Measurements from ENCODE around the gene U2SURP. TPM values are rescaled to one million over a fixed set of nuclear protein-coding genes. Genes with fewer than 3 reads are reported as not detected.
A peak's percentile ranks its signal among the peaks of the same experiment; 100 is the strongest.

The U2SURP gene
- total and polyA plus RNA-seq, 2 donors (not counting 3 experiments of a cell fraction or from before 2014, with no cell fraction given), result 12.6 to 92.4 TPM

- Histone ChIP-seq H3K79me2 (ENCODE audit: control insufficient read depth, insufficient read depth, low read length) (peaks cover 5% of the 10 kb centered on the region), H3K27me3 (ENCODE audit: control insufficient read depth in 2 of 2, insufficient read depth in 2 of 2, low read length in 2 of 2) (no peaks in the 10 kb centered on the region), H3K4me3 (replicated peaks in 1 of 3; ENCODE audit: insufficient read depth in 1 of 3, low read depth in 1 of 3, low read length in 3 of 3) (no peak overlapping the region), H3K4me2 (ENCODE audit: insufficient read depth, low read length) (no peak overlapping the region), H3K9me1 (replicated peaks; ENCODE audit: control insufficient read depth, extremely low read depth, insufficient read depth, low read length) (no peaks in the 10 kb centered on the region), H3K9me3 (replicated peaks; ENCODE audit: control insufficient read depth, insufficient read depth, low read length) (no peaks in the 10 kb centered on the region), H3K27ac (ENCODE audit: insufficient read depth, low read depth, low read length) (no peak overlapping the region), H3K4me1 (ENCODE audit: control insufficient read depth, extremely low read depth, insufficient read depth, low read length) (no peaks in the 10 kb centered on the region), H4K20me1 (replicated peaks; ENCODE audit: control insufficient read depth, extremely low read depth, insufficient read depth, low read length) (no peaks in the 10 kb centered on the region), H3K36me3 (ENCODE audit: control insufficient read depth in 2 of 2, extremely low read depth in 1 of 2, insufficient read depth in 2 of 2, low read length in 2 of 2) (peaks cover 5 to 28% of the 10 kb centered on the region in 2 experiments), H3K9ac (replicated peaks; ENCODE audit: extremely low read depth, insufficient read depth, low read length) (no peak overlapping the region), H2AFZ (ENCODE audit: low read depth, low read length) (no peak overlapping the region)
- intact Hi-C loops (cut with micrococcal nuclease) (loop anchor here (1.0 kb wide), 1 partner anchor 723 kb away; no protein-coding TSS in a partner anchor), dilution Hi-C loops (cut with MboI; ENCODE audit: extremely low pct_ligation_motif_present, low sequenced_read_pairs) (no loop called here)
- no peak for FAIRE-seq
- no TSS peak for BruUV-seq (replicated peaks)
- POLR2A ChIA-PET, result no interaction called here
- CTCF ChIA-PET, result interaction anchor here (0.6 to 2.1 kb wide), 16 partner anchors 9 to 639 kb away, joined by 3 to 29 read pairs (median 6); partner anchors contain the start of gene U2SURP
- peak; percentile 26 to 32 for TF ChIP-seq CTCF (IDR thresholded peaks at IDR 0.05; ENCODE audit: extremely low read depth in 1 of 2, insufficient read depth in 1 of 2, low read depth in 1 of 2, low read length in 2 of 2)
- TF ChIP-seq EZH2 (IDR thresholded peaks at IDR 0.05; ENCODE audit: borderline replicate concordance, low read depth, low read length, severe bottlenecking), result no peak
- DNase-seq (ENCODE audit: low read depth, low spot score), result peak; percentile 37
Observed at GRCh38 chr3:143040261-143040879, 39.0 kb downstream of the U2SURP start.

GRCh38 chr3:143041903-143042302 lies 40.5 kb downstream of the U2SURP start:
- Histone ChIP-seq H3K9me1 (replicated peaks; ENCODE audit: control insufficient read depth, extremely low read depth, insufficient read depth, low read length) (no peaks in the 10 kb centered on the region), H3K9me3 (replicated peaks; ENCODE audit: control insufficient read depth, insufficient read depth, low read length) (no peaks in the 10 kb centered on the region), H4K20me1 (replicated peaks; ENCODE audit: control insufficient read depth, extremely low read depth, insufficient read depth, low read length) (no peaks in the 10 kb centered on the region), H3K27ac (ENCODE audit: insufficient read depth, low read depth, low read length) (no peak overlapping the region), H3K4me2 (ENCODE audit: insufficient read depth, low read length) (no peak overlapping the region), H3K36me3 (ENCODE audit: control insufficient read depth in 2 of 2, extremely low read depth in 1 of 2, insufficient read depth in 2 of 2, low read length in 2 of 2) (peaks cover 5 to 26% of the 10 kb centered on the region in 2 experiments), H3K27me3 (ENCODE audit: control insufficient read depth in 2 of 2, insufficient read depth in 2 of 2, low read length in 2 of 2) (no peaks in the 10 kb centered on the region), H3K79me2 (ENCODE audit: control insufficient read depth, insufficient read depth, low read length) (peaks cover 5% of the 10 kb centered on the region), H3K4me3 (replicated peaks in 1 of 3; ENCODE audit: insufficient read depth in 1 of 3, low read depth in 1 of 3, low read length in 3 of 3) (no peak overlapping the region), H2AFZ (ENCODE audit: low read depth, low read length) (no peak overlapping the region), H3K9ac (replicated peaks; ENCODE audit: extremely low read depth, insufficient read depth, low read length) (no peak overlapping the region), H3K4me1 (ENCODE audit: control insufficient read depth, extremely low read depth, insufficient read depth, low read length) (no peaks in the 10 kb centered on the region)
- CTCF ChIA-PET, result interaction anchor here (0.7 to 2.1 kb wide), 6 partner anchors 8 to 633 kb away, joined by 3 to 8 read pairs (median 4); no protein-coding TSS in a partner anchor
- intact Hi-C loops (cut with micrococcal nuclease) (no loop called here), dilution Hi-C loops (cut with MboI; ENCODE audit: extremely low pct_ligation_motif_present, low sequenced_read_pairs) (no loop called here)
- TF ChIP-seq CTCF (IDR thresholded peaks at IDR 0.05; ENCODE audit: extremely low read depth in 1 of 2, insufficient read depth in 1 of 2, low read depth in 1 of 2, low read length in 2 of 2), result no peak
- no peak for TF ChIP-seq EZH2 (IDR thresholded peaks at IDR 0.05; ENCODE audit: borderline replicate concordance, low read depth, low read length, severe bottlenecking)
- no peak for TF ChIP-seq GATA2 (IDR thresholded peaks at IDR 0.05; ENCODE audit: insufficient read depth, insufficient read length, low read depth, low read length)
- no peak for TF ChIP-seq MAX (IDR thresholded peaks at IDR 0.05; ENCODE audit: insufficient read depth, insufficient read length)
- TF ChIP-seq JUN (IDR thresholded peaks at IDR 0.05; ENCODE audit: borderline replicate concordance, insufficient read depth, insufficient read length, low read depth), result no peak
- no peak for TF ChIP-seq POLR2A (IDR thresholded peaks at IDR 0.05; ENCODE audit: low read depth, low read length)
- TF ChIP-seq MYC (IDR thresholded peaks at IDR 0.05; ENCODE audit: low read depth, low read length), result no peak
- no peak for DNase-seq (ENCODE audit: low read depth, low spot score)
- no TSS peak for BruUV-seq (replicated peaks)
- POLR2A ChIA-PET, result no interaction called here
- no peak for FAIRE-seq
